ENCODE results near the gene PHF2.

PHF2 gene

DNA sequence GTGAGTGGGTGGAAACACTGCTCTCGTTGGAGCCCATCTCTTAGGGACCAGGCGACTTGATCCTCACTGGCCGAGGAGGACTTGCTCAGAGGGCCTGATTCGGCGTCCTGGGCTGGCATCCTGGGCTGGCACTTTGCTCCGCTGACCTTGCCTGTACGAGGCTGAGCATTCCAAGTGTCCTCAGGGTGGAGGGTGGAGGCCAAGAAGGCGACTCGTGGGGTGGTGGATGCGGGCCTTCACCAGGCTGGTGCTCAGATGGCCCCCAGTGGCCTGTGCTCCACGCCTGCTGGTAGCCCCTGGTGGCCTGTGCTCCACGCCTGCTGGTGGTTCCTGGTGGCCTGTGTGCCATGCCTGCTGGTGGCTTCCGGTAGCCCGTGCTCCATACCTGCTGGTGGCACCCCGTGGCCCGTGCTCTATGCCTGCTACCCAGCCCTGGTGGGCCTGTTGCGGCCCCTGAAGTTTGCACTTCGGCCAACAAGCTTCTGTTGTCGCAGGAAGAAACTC lies 42.9 kb downstream of the PHF2 start:
- no peak for DNase-seq (ENCODE audit: extremely low read depth, low read depth)
- TF ChIP-seq, protein P1, sequence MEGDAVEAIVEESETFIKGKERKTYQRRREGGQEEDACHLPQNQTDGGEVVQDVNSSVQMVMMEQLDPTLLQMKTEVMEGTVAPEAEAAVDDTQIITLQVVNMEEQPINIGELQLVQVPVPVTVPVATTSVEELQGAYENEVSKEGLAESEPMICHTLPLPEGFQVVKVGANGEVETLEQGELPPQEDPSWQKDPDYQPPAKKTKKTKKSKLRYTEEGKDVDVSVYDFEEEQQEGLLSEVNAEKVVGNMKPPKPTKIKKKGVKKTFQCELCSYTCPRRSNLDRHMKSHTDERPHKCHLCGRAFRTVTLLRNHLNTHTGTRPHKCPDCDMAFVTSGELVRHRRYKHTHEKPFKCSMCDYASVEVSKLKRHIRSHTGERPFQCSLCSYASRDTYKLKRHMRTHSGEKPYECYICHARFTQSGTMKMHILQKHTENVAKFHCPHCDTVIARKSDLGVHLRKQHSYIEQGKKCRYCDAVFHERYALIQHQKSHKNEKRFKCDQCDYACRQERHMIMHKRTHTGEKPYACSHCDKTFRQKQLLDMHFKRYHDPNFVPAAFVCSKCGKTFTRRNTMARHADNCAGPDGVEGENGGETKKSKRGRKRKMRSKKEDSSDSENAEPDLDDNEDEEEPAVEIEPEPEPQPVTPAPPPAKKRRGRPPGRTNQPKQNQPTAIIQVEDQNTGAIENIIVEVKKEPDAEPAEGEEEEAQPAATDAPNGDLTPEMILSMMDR (IDR thresholded peaks at IDR 0.05; ENCODE audit: low read depth, low read length), result no peak

DNA sequence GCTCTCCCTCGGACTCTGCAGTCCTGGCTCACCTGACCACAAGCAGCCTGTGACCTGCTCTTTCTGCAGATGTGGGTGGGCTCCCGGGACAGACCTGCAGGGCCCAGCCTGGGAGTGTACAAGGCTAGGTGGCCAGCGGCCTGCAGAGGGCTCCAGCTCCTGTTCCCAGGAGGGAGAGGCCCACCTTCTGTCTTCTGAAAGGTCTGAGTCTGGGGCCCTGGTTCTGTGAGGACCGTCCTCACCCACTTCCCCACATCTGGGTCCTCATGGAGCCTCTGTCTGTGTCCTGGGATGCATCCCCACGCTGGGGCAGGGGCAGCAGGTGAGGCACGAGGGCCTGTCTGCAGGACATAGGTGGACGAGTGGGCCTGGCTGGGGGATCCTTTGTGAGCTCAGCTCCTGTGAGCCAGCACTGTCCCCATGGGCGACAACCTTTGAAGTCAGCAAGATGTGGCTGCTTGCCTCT lies 43.7 kb downstream of the PHF2 start:
- DNase-seq (ENCODE audit: extremely low read depth, low read depth), result no peak
- TF ChIP-seq, protein P1 (IDR thresholded peaks at IDR 0.05; ENCODE audit: low read depth, low read length), result no peak

DNA sequence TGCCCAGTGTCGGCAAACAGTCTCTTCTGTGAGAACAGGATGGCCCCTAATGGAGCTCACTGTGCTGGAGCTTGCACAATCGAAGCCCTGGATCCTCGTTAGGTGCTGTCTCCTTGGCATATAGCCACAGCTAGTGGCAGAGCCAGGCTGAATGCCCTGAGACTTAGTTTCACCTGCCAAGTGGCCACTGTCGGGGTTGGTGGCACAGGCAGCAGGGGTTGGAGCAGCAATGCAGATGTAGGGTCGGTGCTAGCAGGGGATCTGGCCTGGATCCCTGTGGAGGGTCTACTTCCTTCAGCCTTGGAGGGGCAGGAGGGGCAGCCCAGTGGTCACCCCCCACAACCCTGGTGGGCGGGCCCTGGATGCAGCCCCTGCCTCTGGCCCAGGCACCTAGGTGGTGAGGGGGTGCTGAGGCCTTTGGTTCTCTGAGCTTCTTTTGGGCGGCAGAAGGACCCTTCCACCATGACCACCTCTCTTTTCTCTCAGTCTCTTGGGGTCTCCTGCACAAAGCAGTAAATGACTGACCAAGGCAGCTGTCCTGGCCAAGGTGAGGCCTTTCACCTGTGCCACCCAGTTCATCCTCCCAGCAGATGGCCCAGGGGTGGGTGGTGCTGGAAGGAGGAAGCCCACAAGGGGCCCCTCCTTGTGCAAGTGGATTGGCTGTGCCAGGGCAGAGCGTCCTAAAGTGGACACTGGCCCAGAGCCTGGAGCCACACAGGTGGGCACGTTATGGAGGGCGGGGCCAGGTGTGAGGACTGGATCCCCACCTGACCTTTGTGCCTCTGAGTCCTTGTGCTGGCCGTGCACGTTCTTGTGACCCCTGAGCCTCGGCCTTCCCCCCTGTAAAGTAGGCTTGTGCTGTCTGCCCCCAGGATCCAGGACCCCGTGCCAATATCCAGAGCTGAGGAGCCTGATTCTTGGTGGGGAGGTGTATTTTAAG lies 44.8 kb downstream of the PHF2 start:
- TF ChIP-seq, protein P1 (IDR thresholded peaks at IDR 0.05; ENCODE audit: low read depth, low read length), result no peak
- DNase-seq (ENCODE audit: extremely low read depth, low read depth), result no peak

DNA sequence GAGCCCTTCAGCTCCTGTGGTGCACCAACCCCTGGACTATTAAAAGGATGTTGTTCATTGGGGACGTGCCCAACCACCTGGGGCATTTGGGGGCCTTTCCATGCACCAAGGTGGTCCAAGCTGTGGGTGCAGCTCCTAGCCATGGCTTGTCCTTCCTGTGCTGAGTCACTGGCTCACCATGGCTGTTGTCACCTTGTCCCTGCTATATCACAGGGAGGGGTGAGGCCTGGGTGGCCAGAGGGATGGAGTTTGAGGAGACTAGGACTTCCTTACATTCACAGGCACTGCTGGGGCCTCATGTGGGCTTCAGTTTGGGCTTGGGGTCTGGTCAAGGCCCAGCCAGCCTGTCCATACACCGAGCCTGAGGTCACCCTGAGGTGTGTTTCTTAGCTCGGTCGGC lies 45.5 kb downstream of the PHF2 start:
- DNase-seq (ENCODE audit: extremely low read depth, low read depth), result no peak
- TF ChIP-seq, protein P1 (IDR thresholded peaks at IDR 0.05; ENCODE audit: low read depth, low read length), result no peak

GRCh38 chr9:93622691-93623090 lies 46.3 kb downstream of the PHF2 start:
- no peak for DNase-seq (ENCODE audit: extremely low read depth, low read depth)
- TF ChIP-seq, protein P1 (IDR thresholded peaks at IDR 0.05; ENCODE audit: low read depth, low read length), result no peak

GRCh38 chr9:93623753-93624152 lies 47.4 kb downstream of the PHF2 start:
- no peak for DNase-seq (ENCODE audit: extremely low read depth, low read depth)
- TF ChIP-seq, protein P1 (IDR thresholded peaks at IDR 0.05; ENCODE audit: low read depth, low read length), result no peak

DNA sequence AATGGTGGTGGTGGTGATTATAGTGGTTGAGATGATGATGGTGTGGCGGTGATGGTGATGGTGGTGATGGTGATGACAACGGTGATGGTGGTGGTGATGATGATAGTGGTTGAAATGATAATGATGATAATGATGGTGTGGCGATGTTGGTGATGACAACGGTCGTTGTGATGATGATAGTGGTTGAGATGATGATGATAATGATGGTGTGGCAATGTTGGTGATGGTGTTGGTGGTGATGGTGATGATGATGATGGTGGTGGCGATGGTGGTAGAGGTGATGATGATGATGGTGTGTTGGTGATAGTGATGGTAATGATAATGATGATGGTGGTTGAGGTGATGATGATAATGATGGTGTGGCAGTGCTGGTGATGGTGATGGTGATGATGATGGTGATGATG lies 48.0 kb downstream of the PHF2 start:
- TF ChIP-seq, protein P1 (IDR thresholded peaks at IDR 0.05; ENCODE audit: low read depth, low read length), result no peak
- no peak for DNase-seq (ENCODE audit: extremely low read depth, low read depth)

Data from AG09319 (cell line).